GM23248 (cell line): ENCODE results near the gene ARHGAP44.

Experiments used
- EZH2 ChIP-seq: fragments of 200-600 bp; sonication (generic); IDR thresholded peaks from 2 replicates; pipeline ENCODE4 v1.6.1; 2018; ENCODE audit warnings: antibody characterized with exemption, mild to moderate bottlenecking; ENCODE audit not compliant: insufficient read depth, poor library complexity, severe bottlenecking
- EZH2phosphoT487 ChIP-seq: fragments of 200-600 bp; sonication (generic); IDR thresholded peaks from 2 replicates; pipeline ENCODE4 v1.6.1; 2018; ENCODE audit warnings: antibody characterized with exemption, moderate library complexity, mild to moderate bottlenecking, low read depth; ENCODE audit not compliant: insufficient read depth

DNA sequence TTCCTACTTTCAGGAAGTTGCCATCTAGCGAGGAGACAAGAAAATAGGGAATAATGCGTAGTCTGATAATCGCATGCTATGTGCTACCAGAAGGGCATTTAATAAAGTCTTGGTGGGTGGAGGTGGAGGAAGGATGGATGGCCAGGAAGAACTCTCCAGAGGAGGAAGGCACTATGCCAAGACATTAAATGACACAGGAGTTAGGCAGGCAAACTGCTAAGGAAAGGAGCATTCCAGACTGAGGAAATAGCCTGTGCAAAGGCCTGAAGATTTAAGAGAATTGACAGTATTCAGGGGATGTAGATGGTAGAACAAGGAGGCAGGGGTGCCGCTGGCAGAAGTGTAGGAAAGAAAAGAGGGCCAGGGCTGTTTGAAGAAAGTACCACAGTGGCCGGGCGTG, 19.3 kb upstream of the ARHGAP44 start:
- no peak for TF ChIP-seq EZH2phosphoT487
- TF ChIP-seq EZH2 = no peak
